Urinary bladder (tissue), 4 donors: ENCODE data around the gene LHX1. TPM values are rescaled to one million over a fixed set of nuclear protein-coding genes. Genes with fewer than 3 reads are reported as not detected.

Experiments
- DNase-seq: peaks from one replicate; pipeline ENCODE4 v3.0.0-alpha.2; 2015; ENCODE audit errors: extremely low spot score
- H3K27ac ChIP-seq: one replicate; pipeline ENCODE4 v1.5.1; 2013; ENCODE audit warnings: low read depth, mild to moderate bottlenecking, moderate library complexity
- H3K36me3 ChIP-seq: one replicate; pipeline ENCODE4 v1.6.1; 2013; ENCODE audit warnings: mild to moderate bottlenecking, moderate library complexity; ENCODE audit not compliant: insufficient read depth
- H3K4me1 ChIP-seq: one replicate; pipeline ENCODE4 v1.6.1; 2013; ENCODE audit warnings: mild to moderate bottlenecking, moderate library complexity; ENCODE audit not compliant: insufficient read depth
- H3K4me3 ChIP-seq: one replicate; pipeline ENCODE4 v1.5.1; 2013; ENCODE audit warnings: low read depth, low read length
- WGBS: extraction: QIAGEN DNeasy Blood & Tissue Kit; methylation state at CpG from one replicate; pipeline ENCODE4 v1.1.7; 2013; 5-methylcytosine and 5-hydroxymethylcytosine counted together
- polyA plus RNA-seq: library from polyadenylated mRNA; stranded (reverse); fragments of 200-250 nt; gene quantifications from one replicate; pipeline ENCODE4 v1.2.3, GENCODE V29; 2013
- total RNA-seq: library from RNA; depleted of rRNA; stranded (reverse); fragments of >200 nt; gene quantifications from one replicate; pipeline ENCODE4 v1.2.3, GENCODE V29; 2014
- donor health status: healthy with polysubstance abuse.
- donor health status: healthy.

The LHX1 gene
- total and polyA plus RNA-seq, 2 donors = 0.05 TPM; not detected in 1

DNA sequence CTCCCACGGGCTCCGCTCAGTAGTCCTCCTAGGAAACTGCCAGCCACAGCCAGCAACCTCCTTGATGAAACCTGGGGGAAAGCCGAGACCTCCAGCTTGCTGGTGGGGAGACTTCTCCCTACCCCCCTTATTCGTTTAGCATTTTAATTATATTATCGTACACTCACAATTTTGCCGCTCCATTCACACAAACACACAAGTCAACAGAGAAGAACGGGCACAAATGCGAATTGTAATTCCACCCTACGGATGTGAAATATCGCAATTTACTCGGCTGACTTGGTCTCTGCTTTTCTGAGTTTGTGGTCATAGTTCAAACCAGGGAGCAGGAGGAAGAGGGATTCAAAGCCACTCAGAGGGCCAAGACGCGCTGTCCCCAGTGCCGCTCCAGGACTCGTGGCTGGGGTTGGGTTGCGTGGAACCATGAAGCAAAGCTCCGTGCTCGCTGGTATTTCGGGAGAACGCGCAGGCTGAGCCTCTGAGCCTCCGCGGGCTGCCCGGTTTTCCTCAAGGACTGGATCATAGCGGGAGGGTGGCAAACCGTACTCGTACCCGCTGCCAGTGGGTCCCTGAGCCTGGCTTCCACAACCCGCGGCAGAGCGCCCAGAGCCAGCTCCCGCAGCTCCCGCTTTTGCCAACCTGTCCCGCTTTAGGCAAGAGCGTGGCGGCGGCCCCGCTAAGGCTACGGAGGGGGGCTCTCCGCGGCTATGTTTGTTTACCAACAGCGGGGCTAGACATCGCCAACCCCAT is 2.0 kb downstream of the LHX1 start:
- WGBS = 6% methylated on average over 43 of the region's 43 CpGs
- Histone ChIP-seq H3K4me1 (no peaks in the 10 kb centered on the region), H3K36me3 (no peaks in the 10 kb centered on the region), H3K4me3 (no peak overlapping the region), H3K27ac (no peak overlapping the region)
- no peak for DNase-seq

GRCh38 chr17:36939802-36940312 is 2.6 kb downstream of the LHX1 start:
- H3K27ac ChIP-seq = no peak overlapping the region
- H3K4me1 ChIP-seq = no peaks in the 10 kb centered on the region
- WGBS = 4% methylated on average over 26 of the region's 26 CpGs
- H3K4me3 ChIP-seq = no peak overlapping the region
- DNase-seq = no peak
- H3K36me3 ChIP-seq = no peaks in the 10 kb centered on the region

- no peaks in the 10 kb centered on the region for H3K4me1 ChIP-seq
- WGBS = 5% methylated on average over 52 of the region's 52 CpGs
Observed at GRCh38 chr17:36940313-36941264, 3.3 kb downstream of the LHX1 start.

GRCh38 chr17:36941265-36942010 is 4.2 kb downstream of the LHX1 start:
- Histone ChIP-seq H3K36me3 (no peaks in the 10 kb centered on the region), H3K27ac (no peak overlapping the region), H3K4me1 (no peaks in the 10 kb centered on the region), H3K4me3 (no peak overlapping the region)
- 10% methylated on average over 17 of the region's 17 CpGs for WGBS
- DNase-seq = no peak

More at GRCh38 chr17:36940313-36941264, 3.3 kb downstream of the LHX1 start:
- H3K4me3 ChIP-seq = no peak overlapping the region
- no peak overlapping the region for H3K27ac ChIP-seq
- H3K36me3 ChIP-seq = no peaks in the 10 kb centered on the region
- DNase-seq = no peak

GRCh38 chr17:36942019-36942599 is 4.8 kb downstream of the LHX1 start:
- Histone ChIP-seq H3K4me3 (no peak overlapping the region), H3K27ac (no peak overlapping the region), H3K36me3 (no peaks in the 10 kb centered on the region), H3K4me1 (no peaks in the 10 kb centered on the region)
- no peak for DNase-seq
- WGBS = 3% methylated on average over 57 of the region's 57 CpGs

GRCh38 chr17:36942631-36943125 is 5.4 kb downstream of the LHX1 start:
- Histone ChIP-seq H3K4me1 (no peaks in the 10 kb centered on the region), H3K4me3 (no peak overlapping the region), H3K27ac (no peak overlapping the region), H3K36me3 (no peaks in the 10 kb centered on the region)
- no peak for DNase-seq
- 3% methylated on average over 59 of the region's 59 CpGs for WGBS

DNA sequence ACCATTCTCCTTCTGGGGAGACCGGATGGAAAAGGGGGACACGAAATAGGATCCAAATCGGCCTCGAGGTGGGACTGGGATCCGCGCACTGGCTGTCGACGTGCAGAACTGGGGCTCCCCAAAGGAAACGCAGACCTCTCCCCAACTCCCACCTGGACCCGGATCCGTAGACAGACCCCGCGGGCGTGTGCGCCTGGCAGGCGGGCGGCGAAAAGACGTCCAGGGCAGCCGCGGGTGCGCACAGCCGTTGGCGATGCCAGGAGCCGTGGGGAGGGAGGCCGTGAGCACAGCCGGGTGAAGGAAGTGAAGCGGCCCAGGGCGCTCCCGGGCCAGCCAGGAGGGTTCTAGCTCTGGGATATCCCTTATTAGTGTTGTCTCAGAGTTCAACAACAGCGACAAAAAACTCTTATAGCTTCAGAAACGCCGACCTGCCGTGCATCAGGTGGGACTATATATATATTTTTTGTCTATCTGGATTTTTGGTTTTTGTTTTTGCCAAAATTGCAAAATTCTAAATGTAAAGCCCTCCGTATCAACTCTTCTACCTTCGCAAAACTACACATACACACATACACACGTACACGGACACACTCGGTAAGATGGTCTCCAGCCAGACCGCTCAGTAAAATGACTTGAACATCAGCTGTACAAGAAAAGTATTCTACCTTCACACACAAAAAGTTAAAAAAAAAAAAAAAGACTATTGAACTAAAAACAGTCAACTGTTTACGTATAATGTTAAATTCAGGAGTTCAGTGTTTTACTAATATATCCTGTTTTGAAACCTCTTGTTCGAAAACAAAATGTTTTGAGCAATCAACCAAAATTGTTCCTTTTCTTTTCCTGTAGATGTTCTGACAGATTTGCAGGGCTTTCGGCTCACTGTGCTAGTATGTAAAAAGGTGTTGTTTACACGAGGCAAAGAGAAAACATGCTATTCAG is 6.2 kb downstream of the LHX1 start:
- Histone ChIP-seq H3K4me3 (no peak overlapping the region), H3K4me1 (no peaks in the 10 kb centered on the region)

GRCh38 chr17:36944553-36944952 is 7.3 kb downstream of the LHX1 start:
- WGBS = 2% methylated on average over 1 of the region's 1 CpG
- no peak for DNase-seq
- Histone ChIP-seq H3K27ac (no peak overlapping the region), H3K4me1 (no peaks in the 10 kb centered on the region), H3K4me3 (no peak overlapping the region), H3K36me3 (no peaks in the 10 kb centered on the region)

More for the DNA sequence above, 6.2 kb downstream of the LHX1 start:
- DNase-seq = no peak
- 10% methylated on average over 44 of the region's 44 CpGs for WGBS
- H3K36me3 ChIP-seq = no peaks in the 10 kb centered on the region
- H3K27ac ChIP-seq = no peak overlapping the region

DNA sequence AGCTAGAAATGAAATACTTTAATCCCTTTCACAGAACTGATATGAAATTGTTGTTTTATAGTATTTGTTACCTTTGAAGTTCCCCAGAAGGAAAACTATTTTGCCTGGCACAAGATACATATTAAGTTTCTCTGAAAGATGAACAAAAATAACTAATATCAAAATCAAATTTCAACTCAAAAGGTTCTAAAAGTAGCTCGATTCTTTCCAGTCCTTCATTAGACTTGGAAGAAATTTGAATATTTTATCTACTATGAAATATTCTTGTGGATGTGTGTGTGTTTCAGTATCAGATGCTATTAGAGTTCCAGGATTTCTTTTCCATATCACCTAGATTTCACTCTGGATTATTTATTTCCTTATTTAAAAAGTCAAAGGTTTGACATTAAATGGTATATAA is 7.9 kb downstream of the LHX1 start:
- 16% methylated on average over 1 of the region's 1 CpG for WGBS
- Histone ChIP-seq H3K36me3 (no peaks in the 10 kb centered on the region), H3K4me1 (peaks cover 2% of the 10 kb centered on the region), H3K4me3 (no peak overlapping the region), H3K27ac (no peak overlapping the region)
- no peak for DNase-seq

GRCh38 chr17:36945959-36946725 is 8.9 kb downstream of the LHX1 start:
- Histone ChIP-seq H3K36me3 (no peaks in the 10 kb centered on the region), H3K4me1 (peaks cover 2% of the 10 kb centered on the region), H3K4me3 (no peak overlapping the region), H3K27ac (no peak overlapping the region)
- no peak for DNase-seq
- 6% methylated on average over 30 of the region's 30 CpGs for WGBS

GRCh38 chr17:36946726-36947091 is 9.4 kb downstream of the LHX1 start:
- DNase-seq = no peak
- 25% methylated on average over 2 of the region's 2 CpGs for WGBS
- H3K4me1 ChIP-seq = peaks cover 2% of the 10 kb centered on the region
- H3K4me3 ChIP-seq = no peak overlapping the region
- no peak overlapping the region for H3K27ac ChIP-seq
- H3K36me3 ChIP-seq = no peaks in the 10 kb centered on the region
